Neural cell (in vitro differentiated cells): ENCODE results near the gene MPL.

Experiments used
- CTCF ChIP-seq: fragments of 450-650 bp; IDR thresholded peaks from 2 replicates; pipeline ENCODE4 v1.5.1; 2014; ENCODE audit warnings: antibody characterized with exemption, mild to moderate bottlenecking, moderate library complexity; ENCODE audit not compliant: poor library complexity, severe bottlenecking
- MXI1 ChIP-seq: fragments of 450-650 bp; conservative IDR thresholded peaks from 2 replicates; pipeline ENCODE4 v1.6.1; 2014; ENCODE audit warnings: antibody characterized with exemption, mild to moderate bottlenecking; ENCODE audit not compliant: poor library complexity, severe bottlenecking

GRCh38 chr1:43312663-43313515 is 24.7 kb upstream of the MPL start:
- no peak for TF ChIP-seq CTCF
- TF ChIP-seq MXI1 = no peak
